HepG2 (cell line): ENCODE results near the gene MEMO1.

Source experiments
- EZH2 ChIP-seq: conservative IDR thresholded peaks from 2 replicates; pipeline ENCODE4 v1.6.1; 2012; ENCODE audit warnings: mild to moderate bottlenecking, low read depth, low read length, moderate library complexity
- GABPA ChIP-seq, 2 experiments: IDR thresholded peaks; 2 replicates each; pipeline ENCODE4 v1.6.1; 2011 to 2016; ENCODE audit warnings: low read depth in 2 of 2, low read length in 1 of 2, missing biosample characterization in 1 of 2, missing genetic modification characterization in 1 of 2
- KDM1A ChIP-seq: IDR thresholded peaks from 2 replicates; pipeline ENCODE4 v1.6.1; 2016; ENCODE audit warnings: missing compliant biosample characterization
- MAFK ChIP-seq, 2 experiments: IDR thresholded peaks in 1 of 2; conservative IDR thresholded peaks in 1 of 2; 2 replicates each; pipeline ENCODE4 v1.6.1; 2011; ENCODE audit warnings: improper control_type of control experiment in 2 of 2, low read length in 2 of 2
- MXI1 ChIP-seq: IDR thresholded peaks from 3 replicates; pipeline ENCODE4 v1.6.1; 2012; ENCODE audit warnings: low read depth, low read length, inconsistent platforms, borderline replicate concordance
- PRDM4 ChIP-seq: sonication (generic); formaldehyde crosslinking; IDR thresholded peaks from 2 replicates; pipeline ENCODE4 v1.9.0; 2021; ENCODE audit warnings: missing genetic modification reagents, borderline replicate concordance
- SATB2 ChIP-seq: sonication (generic); formaldehyde crosslinking; IDR thresholded peaks from 2 replicates; pipeline ENCODE4 v1.5.0; 2020; ENCODE audit warnings: missing genetic modification reagents
- SRSF4 ChIP-seq: fragments of 200-400 bp; formaldehyde crosslinking; IDR thresholded peaks from one replicate; pipeline ENCODE4 v1.6.1; 2018; ENCODE audit warnings: mild to moderate bottlenecking, low read depth, low read length, moderate library complexity; ENCODE audit not compliant: poor library complexity, severe bottlenecking

- TF ChIP-seq PRDM4, result no peak
- TF ChIP-seq SRSF4, result no peak
- no peak for TF ChIP-seq EZH2
- no peak for TF ChIP-seq GABPA (IDR thresholded peaks at IDR 0.05; ENCODE audit: low read depth, low read length)
- no peak for TF ChIP-seq GABPA (CRISPR knock-in tag; IDR thresholded peaks at IDR 0.05; ENCODE audit: low read depth)
- no peak for TF ChIP-seq MAFK (conservative IDR thresholded peaks at IDR 0.05 in 1 of 2, IDR thresholded peaks at IDR 0.05 in 1 of 2; ENCODE audit: low read length in 2 of 2)
- no peak for TF ChIP-seq KDM1A (CRISPR knock-in tag)
- TF ChIP-seq SATB2 (CRISPR knock-in tag), result no peak
- TF ChIP-seq MXI1, result no peak
These were observed 14.1 kb downstream of the MEMO1 start for GRCh38 chr2:31996571-31997150.
